CD8-positive, alpha-beta memory T cell (primary cell): ENCODE data around the gene CLDN34. TPM values are rescaled to one million over a fixed set of nuclear protein-coding genes. Genes with fewer than 3 reads are reported as not detected.

ENCODE experiments used
- CTCF ChIA-PET: fragments of 350-600 bp; sonication (Branson Sonifier 250); formaldehyde crosslinking; loops from one replicate; lab custom pipeline; 2021; ENCODE audit warnings: antibody characterized with exemption; lab: Charles Lee
- POLR2A ChIA-PET: fragments of 350-600 bp; sonication (Branson Sonifier 250); formaldehyde crosslinking; loops from one replicate; lab custom pipeline; 2021; ENCODE audit warnings: antibody characterized with exemption; lab: Charles Lee
- DNase-seq, 5 donors: peaks; one replicate each; pipeline versions ENCODE4 v3.0.0 to v3.0.0-alpha.2; 2020 to 2022; ENCODE audit warnings: mixed read lengths in 1 of 5
- H3K27ac ChIP-seq: one replicate; pipeline ENCODE4 v1.7.0; 2013; ENCODE audit warnings: low read depth, mild to moderate bottlenecking, low read length, moderate library complexity
- H3K27me3 ChIP-seq: 2 replicates; pipeline ENCODE4 v1.7.0; 2013; ENCODE audit warnings: low read length, mild to moderate bottlenecking; ENCODE audit not compliant: insufficient read depth, poor library complexity, severe bottlenecking
- H3K36me3 ChIP-seq: 2 replicates; pipeline ENCODE4 v1.7.0; 2013; ENCODE audit warnings: mild to moderate bottlenecking, low read length, moderate library complexity; ENCODE audit not compliant: insufficient read depth
- H3K4me1 ChIP-seq: 2 replicates; pipeline ENCODE4 v1.7.0; 2013; ENCODE audit warnings: mild to moderate bottlenecking, low read length, moderate library complexity; ENCODE audit not compliant: insufficient read depth
- H3K4me3 ChIP-seq: 2 replicates; pipeline ENCODE4 v1.7.0; 2013; ENCODE audit warnings: mild to moderate bottlenecking, low read length
- H3K9me3 ChIP-seq: 2 replicates; pipeline ENCODE4 v1.7.0; 2013; ENCODE audit warnings: mild to moderate bottlenecking, low read length
- H3K27ac Mint-ChIP-seq, 8 donors: one replicate each; pipeline ENCODE4 v1.8.0; 2020 to 2021; ENCODE audit warnings: mixed read lengths in 8 of 8, mild to moderate bottlenecking in 6 of 8, inconsistent platforms in 3 of 8, moderate library complexity in 3 of 8
- H3K27me3 Mint-ChIP-seq, 2 donors: one replicate each; pipeline ENCODE4 v1.8.0; 2020 to 2021; ENCODE audit warnings: mixed read lengths in 2 of 2, mild to moderate bottlenecking in 1 of 2, moderate library complexity in 1 of 2
- H3K36me3 Mint-ChIP-seq, 3 donors: one replicate each; pipeline ENCODE4 v1.8.0; 2020 to 2021; ENCODE audit warnings: mixed read lengths in 3 of 3, inconsistent platforms in 1 of 3, mild to moderate bottlenecking in 1 of 3
- H3K4me1 Mint-ChIP-seq, 3 donors: one replicate each; pipeline ENCODE4 v1.8.0; 2020 to 2021; ENCODE audit warnings: mixed read lengths in 3 of 3, inconsistent platforms in 1 of 3, mild to moderate bottlenecking in 1 of 3
- H3K4me3 Mint-ChIP-seq, 7 donors: one replicate each; pipeline ENCODE4 v1.8.0; 2020 to 2021; ENCODE audit warnings: mixed read lengths in 7 of 7, mild to moderate bottlenecking in 6 of 7, moderate library complexity in 4 of 7, inconsistent platforms in 2 of 7
- H3K9me3 Mint-ChIP-seq, 5 donors: one replicate each; pipeline ENCODE4 v1.8.0; 2020 to 2022; ENCODE audit warnings: mixed read lengths in 5 of 5, mild to moderate bottlenecking in 3 of 5, moderate library complexity in 2 of 5, inconsistent platforms in 1 of 5
- polyA plus RNA-seq: library from polyadenylated mRNA; unstranded; fragments of 300-500 nt; fragmentation: Illumina TruSeq; gene quantifications from one replicate; pipeline ENCODE4 v1.2.3, GENCODE V29; 2021
- total RNA-seq, 2 experiments: library from RNA; stranded (reverse); gene quantifications; one replicate each; pipeline ENCODE4 v1.2.3, GENCODE V29; 2021

Gene CLDN34
- total and polyA plus RNA-seq, 3 experiments from 2014 or later = not detected

GRCh38 chrX:9983846-9984245 lies 16.7 kb downstream of the CLDN34 start:
- H3K9me3 Mint-ChIP-seq = no peaks in the 10 kb centered on the region
- ChIA-PET CTCF (no interaction called here), POLR2A (no interaction called here)
- no peaks in the 10 kb centered on the region for H3K36me3 Mint-ChIP-seq
- no peak overlapping the region for H3K27ac Mint-ChIP-seq
- DNase-seq = no peak
- H3K27ac ChIP-seq = no peak overlapping the region
- no peaks in the 10 kb centered on the region for H3K4me1 Mint-ChIP-seq
- peaks cover 0 to 1% of the 10 kb centered on the region in 2 donors for H3K27me3 Mint-ChIP-seq
- no peak overlapping the region for H3K4me3 Mint-ChIP-seq
- H3K9me3 ChIP-seq = no peaks in the 10 kb centered on the region
- no peaks in the 10 kb centered on the region for H3K36me3 ChIP-seq
- H3K4me1 ChIP-seq = no peaks in the 10 kb centered on the region
- H3K27me3 ChIP-seq = no peaks in the 10 kb centered on the region
- no peak overlapping the region for H3K4me3 ChIP-seq

- Mint-ChIP-seq H3K27ac (no peak overlapping the region), H3K27me3 (no peaks in the 10 kb centered on the region), H3K9me3 (no peaks in the 10 kb centered on the region), H3K36me3 (no peaks in the 10 kb centered on the region), H3K4me1 (no peaks in the 10 kb centered on the region), H3K4me3 (no peak overlapping the region)
- H3K27ac ChIP-seq = no peak overlapping the region
- no peak for DNase-seq
- H3K27me3 ChIP-seq = no peaks in the 10 kb centered on the region
- no peaks in the 10 kb centered on the region for H3K36me3 ChIP-seq
- H3K4me1 ChIP-seq = no peaks in the 10 kb centered on the region
- ChIA-PET POLR2A (no interaction called here), CTCF (interaction anchor here (1.4 kb wide), 1 partner anchor 131 kb away, joined by 7 read pairs; no protein-coding TSS in a partner anchor)
- no peak overlapping the region for H3K4me3 ChIP-seq
- no peaks in the 10 kb centered on the region for H3K9me3 ChIP-seq
Measured at GRCh38 chrX:9988762-9989161, 21.6 kb downstream of the CLDN34 start.

DNA sequence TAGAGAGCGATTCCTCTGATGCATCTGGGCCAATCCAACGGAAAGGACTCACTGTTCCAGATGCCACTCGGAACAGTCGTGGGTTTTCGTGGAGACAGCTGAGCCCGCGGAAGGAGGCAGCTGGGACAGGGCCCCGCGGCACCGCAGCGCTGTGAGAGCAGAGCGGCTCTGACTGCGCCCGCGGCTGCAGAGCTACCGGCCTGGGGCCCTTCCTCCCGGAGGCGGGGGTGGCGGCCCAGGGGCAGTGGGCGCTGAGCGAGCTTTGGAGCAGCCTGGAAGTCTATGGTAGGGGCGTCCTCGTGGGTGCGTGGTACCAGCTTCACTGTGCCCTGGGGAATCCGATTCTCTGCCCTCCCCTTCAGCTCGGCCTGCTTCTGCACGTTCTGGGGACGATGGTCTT lies 24.9 kb downstream of the CLDN34 start:
- POLR2A ChIA-PET = no interaction called here
- Histone ChIP-seq H3K9me3 (no peaks in the 10 kb centered on the region), H3K36me3 (no peaks in the 10 kb centered on the region), H3K4me1 (no peaks in the 10 kb centered on the region), H3K4me3 (no peak overlapping the region), H3K27me3 (no peaks in the 10 kb centered on the region), H3K27ac (no peak overlapping the region)
- Mint-ChIP-seq H3K36me3 (no peaks in the 10 kb centered on the region), H3K4me1 (peaks cover 0 to 1% (median 0%) of the 10 kb centered on the region in 3 donors), H3K27ac (no peak overlapping the region), H3K9me3 (no peaks in the 10 kb centered on the region), H3K4me3 (no peak overlapping the region), H3K27me3 (no peaks in the 10 kb centered on the region)
- DNase-seq = no peak
- CTCF ChIA-PET = interaction anchor here (1.0 to 2.9 kb wide), 3 partner anchors 20 to 128 kb away, joined by 3 to 12 read pairs (median 3); no protein-coding TSS in a partner anchor

GRCh38 chrX:9992724-9993123 lies 25.6 kb downstream of the CLDN34 start:
- Histone ChIP-seq H3K27me3 (no peaks in the 10 kb centered on the region), H3K36me3 (no peaks in the 10 kb centered on the region), H3K4me1 (no peaks in the 10 kb centered on the region), H3K9me3 (no peaks in the 10 kb centered on the region), H3K27ac (no peak overlapping the region), H3K4me3 (no peak overlapping the region)
- H3K27me3 Mint-ChIP-seq = no peaks in the 10 kb centered on the region
- ChIA-PET POLR2A (no interaction called here), CTCF (interaction anchor here (1.4 to 2.9 kb wide), 2 partner anchors 19 to 127 kb away, joined by 3 to 12 read pairs; no protein-coding TSS in a partner anchor)
- H3K36me3 Mint-ChIP-seq = no peaks in the 10 kb centered on the region
- no peak overlapping the region for H3K4me3 Mint-ChIP-seq
- no peak overlapping the region for H3K27ac Mint-ChIP-seq
- DNase-seq = no peak
- H3K9me3 Mint-ChIP-seq = no peaks in the 10 kb centered on the region
- peaks cover 0 to 4% (median 1%) of the 10 kb centered on the region in 3 donors for H3K4me1 Mint-ChIP-seq

- Histone ChIP-seq H3K27ac (no peak overlapping the region), H3K4me1 (no peaks in the 10 kb centered on the region), H3K4me3 (no peak overlapping the region), H3K27me3 (no peaks in the 10 kb centered on the region), H3K9me3 (no peaks in the 10 kb centered on the region), H3K36me3 (no peaks in the 10 kb centered on the region)
- no peaks in the 10 kb centered on the region for H3K9me3 Mint-ChIP-seq
- ChIA-PET POLR2A (no interaction called here), CTCF (interaction anchor here (0.6 to 5.3 kb wide), 6 partner anchors 16 to 124 kb away, joined by 3 to 25 read pairs (median 3); no protein-coding TSS in a partner anchor)
- H3K4me3 Mint-ChIP-seq = no peak overlapping the region
- peaks cover 0 to 5% (median 1%) of the 10 kb centered on the region in 3 donors for H3K4me1 Mint-ChIP-seq
- H3K27ac Mint-ChIP-seq = no peak overlapping the region
- peaks cover 0 to 3% of the 10 kb centered on the region in 2 donors for H3K27me3 Mint-ChIP-seq
- DNase-seq = peak; percentile 67 to 83 (median 72)
- H3K36me3 Mint-ChIP-seq = no peaks in the 10 kb centered on the region
Measured at GRCh38 chrX:9995855-9996339, 28.7 kb downstream of the CLDN34 start.

DNA sequence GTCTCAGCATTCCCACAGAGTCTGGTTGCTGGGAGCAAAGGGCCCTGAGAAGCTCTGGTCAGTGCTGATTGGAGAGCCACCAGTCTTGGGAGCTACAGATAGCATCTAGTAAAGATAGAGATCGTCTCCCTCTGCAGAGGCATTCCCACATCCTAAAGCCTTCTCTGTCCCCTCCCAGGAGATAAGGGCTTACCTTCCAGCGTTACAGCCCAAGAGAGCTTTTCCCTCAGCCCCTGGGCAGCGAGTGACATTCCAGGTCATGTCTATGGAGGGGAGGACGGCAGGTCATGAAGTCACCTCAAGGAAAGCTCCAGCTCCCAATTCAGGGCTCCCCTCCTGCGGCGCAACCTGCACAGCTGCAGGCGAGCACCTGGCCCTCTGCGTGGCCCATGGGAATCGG lies 29.9 kb downstream of the CLDN34 start:
- Mint-ChIP-seq H3K27me3 (peaks cover 0 to 3% of the 10 kb centered on the region in 2 donors), H3K4me3 (no peak overlapping the region), H3K27ac (no peak overlapping the region), H3K4me1 (peaks cover 0 to 5% (median 1%) of the 10 kb centered on the region in 3 donors), H3K36me3 (no peaks in the 10 kb centered on the region), H3K9me3 (no peaks in the 10 kb centered on the region)
- no peak overlapping the region for H3K27ac ChIP-seq
- POLR2A ChIA-PET = no interaction called here
- no peaks in the 10 kb centered on the region for H3K9me3 ChIP-seq
- H3K4me3 ChIP-seq = no peak overlapping the region
- no peaks in the 10 kb centered on the region for H3K4me1 ChIP-seq
- no peaks in the 10 kb centered on the region for H3K36me3 ChIP-seq
- DNase-seq = no peak
- CTCF ChIA-PET = interaction anchor here (1.0 to 5.3 kb wide), 6 partner anchors 15 to 123 kb away, joined by 3 to 25 read pairs (median 6); no protein-coding TSS in a partner anchor
- no peaks in the 10 kb centered on the region for H3K27me3 ChIP-seq

GRCh38 chrX:9997524-9997923 lies 30.4 kb downstream of the CLDN34 start:
- H3K27ac Mint-ChIP-seq = peak overlapping the region in 2 of 8 donors; percentile 50 to 70
- CTCF ChIA-PET = interaction anchor here (1.1 to 5.3 kb wide), 6 partner anchors 80 to 123 kb away, joined by 3 to 25 read pairs (median 6); no protein-coding TSS in a partner anchor
- Histone ChIP-seq H3K27ac (no peak overlapping the region), H3K9me3 (no peaks in the 10 kb centered on the region), H3K4me1 (no peaks in the 10 kb centered on the region), H3K27me3 (no peaks in the 10 kb centered on the region), H3K36me3 (no peaks in the 10 kb centered on the region), H3K4me3 (no peak overlapping the region)
- no peaks in the 10 kb centered on the region for H3K36me3 Mint-ChIP-seq
- H3K9me3 Mint-ChIP-seq = no peaks in the 10 kb centered on the region
- peaks cover 0 to 3% of the 10 kb centered on the region in 2 donors for H3K27me3 Mint-ChIP-seq
- H3K4me3 Mint-ChIP-seq = peak overlapping the region in 1 of 7 donors; percentile 19
- no peak for DNase-seq
- H3K4me1 Mint-ChIP-seq = peaks cover 0 to 5% (median 1%) of the 10 kb centered on the region in 3 donors
- POLR2A ChIA-PET = no interaction called here

GRCh38 chrX:10001496-10001895 lies 34.3 kb downstream of the CLDN34 start:
- H3K9me3 ChIP-seq = no peaks in the 10 kb centered on the region
- no peak overlapping the region for H3K27ac Mint-ChIP-seq
- H3K4me1 ChIP-seq = no peaks in the 10 kb centered on the region
- no peak for DNase-seq
- H3K36me3 Mint-ChIP-seq = no peaks in the 10 kb centered on the region
- no peaks in the 10 kb centered on the region for H3K27me3 ChIP-seq
- no peak overlapping the region for H3K4me3 Mint-ChIP-seq
- CTCF ChIA-PET = interaction anchor here (1.8 kb wide), 1 partner anchor 116 kb away, joined by 5 read pairs; no protein-coding TSS in a partner anchor
- no peaks in the 10 kb centered on the region for H3K36me3 ChIP-seq
- H3K27me3 Mint-ChIP-seq = peaks cover 0 to 4% of the 10 kb centered on the region in 2 donors
- peaks cover 4 to 14% (median 7%) of the 10 kb centered on the region in 3 donors for H3K4me1 Mint-ChIP-seq
- H3K4me3 ChIP-seq = no peak overlapping the region
- H3K9me3 Mint-ChIP-seq = no peaks in the 10 kb centered on the region
- no peak overlapping the region for H3K27ac ChIP-seq
- POLR2A ChIA-PET = no interaction called here
